NCI-H2081 treated with DMSO at 0.1 percent for 48 hours (cell line): ENCODE data around the gene MAGI1.

ENCODE experiments used
- DNase-seq: peaks from one replicate; lab custom pipeline; 2025; lab: John Stamatoyannopoulos, UW

MAGI1 gene

GRCh38 chr3:65481085-65481484 lies 557.6 kb downstream of the MAGI1 start:
- no peak for DNase-seq

- no peak for DNase-seq
Measured at GRCh38 chr3:65479990-65480389, 558.7 kb downstream of the MAGI1 start.

- no peak for DNase-seq
Measured at GRCh38 chr3:65478551-65479500, 559.9 kb downstream of the MAGI1 start.

- no peak for DNase-seq
Measured at GRCh38 chr3:65473736-65474135, 565.0 kb downstream of the MAGI1 start.

GRCh38 chr3:65472501-65472900 lies 566.2 kb downstream of the MAGI1 start:
- DNase-seq: no peak

GRCh38 chr3:65466300-65466988 lies 572.3 kb downstream of the MAGI1 start:
- DNase-seq: no peak

GRCh38 chr3:65449841-65450428 lies 588.8 kb downstream of the MAGI1 start:
- no peak for DNase-seq

- no peak for DNase-seq
Measured at GRCh38 chr3:65448120-65448519, 590.6 kb downstream of the MAGI1 start.

GRCh38 chr3:65445573-65446169 lies 593.0 kb downstream of the MAGI1 start:
- no peak for DNase-seq

- no peak for DNase-seq
Measured at GRCh38 chr3:65444447-65444815, 594.3 kb downstream of the MAGI1 start.

- DNase-seq: no peak
Measured at GRCh38 chr3:65443739-65444446, 594.8 kb downstream of the MAGI1 start.

- no peak for DNase-seq
Measured at GRCh38 chr3:65439641-65440284, 599.0 kb downstream of the MAGI1 start.

- DNase-seq: no peak
Measured at GRCh38 chr3:65438612-65439011, 600.1 kb downstream of the MAGI1 start.

GRCh38 chr3:65438096-65438495 lies 600.6 kb downstream of the MAGI1 start:
- no peak for DNase-seq

GRCh38 chr3:65436580-65436979 lies 602.1 kb downstream of the MAGI1 start:
- DNase-seq: no peak

GRCh38 chr3:65433480-65433879 lies 605.2 kb downstream of the MAGI1 start:
- no peak for DNase-seq

GRCh38 chr3:65432388-65433003 lies 606.2 kb downstream of the MAGI1 start:
- DNase-seq: no peak

GRCh38 chr3:65425880-65426279 lies 612.8 kb downstream of the MAGI1 start:
- DNase-seq: no peak

- no peak for DNase-seq
Measured at GRCh38 chr3:65422154-65422553, 616.6 kb downstream of the MAGI1 start.

GRCh38 chr3:65419233-65419632 lies 619.5 kb downstream of the MAGI1 start:
- DNase-seq: no peak

- no peak for DNase-seq
Measured at GRCh38 chr3:65413891-65414290, 624.8 kb downstream of the MAGI1 start.
